ENCODE results near the gene OMP.

The OMP gene

DNA sequence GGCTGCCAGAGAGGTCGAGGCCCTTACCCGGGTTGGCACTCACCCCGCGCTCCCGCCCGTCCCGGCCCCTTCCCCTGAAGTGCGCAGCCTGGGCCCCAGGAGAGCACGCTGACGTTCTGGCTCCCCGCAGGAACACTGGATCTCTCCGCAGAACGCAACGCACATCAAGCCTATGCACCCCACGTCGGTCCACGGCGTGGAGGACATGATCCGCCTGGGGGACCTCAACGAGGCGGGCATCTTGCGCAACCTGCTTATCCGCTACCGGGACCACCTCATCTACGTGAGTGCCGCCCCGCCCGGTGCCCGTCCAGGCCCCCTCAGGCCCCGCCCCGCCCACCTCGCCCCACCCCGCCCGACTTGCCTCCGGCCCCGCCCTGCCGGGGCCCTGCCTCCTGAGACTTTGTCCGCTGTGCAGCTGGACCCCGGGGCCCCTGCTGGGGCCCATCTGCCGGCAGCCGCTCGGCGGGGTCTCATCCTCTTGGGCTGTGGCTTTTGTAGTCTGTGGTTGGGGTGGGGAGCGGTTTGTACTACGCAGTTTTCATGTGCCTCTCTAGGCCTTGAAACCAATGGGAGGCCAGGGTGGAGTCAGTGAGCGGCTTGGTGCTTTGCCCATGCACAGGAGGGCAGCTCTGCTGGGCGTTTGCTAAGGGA is 45.2 kb downstream of the OMP start:
- H3K27ac ChIP-seq: no peak overlapping the region
- no peak for TF ChIP-seq ZFX (IDR thresholded peaks at IDR 0.05; ENCODE audit: borderline replicate concordance)
- TF ChIP-seq, protein P1, sequence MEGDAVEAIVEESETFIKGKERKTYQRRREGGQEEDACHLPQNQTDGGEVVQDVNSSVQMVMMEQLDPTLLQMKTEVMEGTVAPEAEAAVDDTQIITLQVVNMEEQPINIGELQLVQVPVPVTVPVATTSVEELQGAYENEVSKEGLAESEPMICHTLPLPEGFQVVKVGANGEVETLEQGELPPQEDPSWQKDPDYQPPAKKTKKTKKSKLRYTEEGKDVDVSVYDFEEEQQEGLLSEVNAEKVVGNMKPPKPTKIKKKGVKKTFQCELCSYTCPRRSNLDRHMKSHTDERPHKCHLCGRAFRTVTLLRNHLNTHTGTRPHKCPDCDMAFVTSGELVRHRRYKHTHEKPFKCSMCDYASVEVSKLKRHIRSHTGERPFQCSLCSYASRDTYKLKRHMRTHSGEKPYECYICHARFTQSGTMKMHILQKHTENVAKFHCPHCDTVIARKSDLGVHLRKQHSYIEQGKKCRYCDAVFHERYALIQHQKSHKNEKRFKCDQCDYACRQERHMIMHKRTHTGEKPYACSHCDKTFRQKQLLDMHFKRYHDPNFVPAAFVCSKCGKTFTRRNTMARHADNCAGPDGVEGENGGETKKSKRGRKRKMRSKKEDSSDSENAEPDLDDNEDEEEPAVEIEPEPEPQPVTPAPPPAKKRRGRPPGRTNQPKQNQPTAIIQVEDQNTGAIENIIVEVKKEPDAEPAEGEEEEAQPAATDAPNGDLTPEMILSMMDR (IDR thresholded peaks at IDR 0.05): no peak

DNA sequence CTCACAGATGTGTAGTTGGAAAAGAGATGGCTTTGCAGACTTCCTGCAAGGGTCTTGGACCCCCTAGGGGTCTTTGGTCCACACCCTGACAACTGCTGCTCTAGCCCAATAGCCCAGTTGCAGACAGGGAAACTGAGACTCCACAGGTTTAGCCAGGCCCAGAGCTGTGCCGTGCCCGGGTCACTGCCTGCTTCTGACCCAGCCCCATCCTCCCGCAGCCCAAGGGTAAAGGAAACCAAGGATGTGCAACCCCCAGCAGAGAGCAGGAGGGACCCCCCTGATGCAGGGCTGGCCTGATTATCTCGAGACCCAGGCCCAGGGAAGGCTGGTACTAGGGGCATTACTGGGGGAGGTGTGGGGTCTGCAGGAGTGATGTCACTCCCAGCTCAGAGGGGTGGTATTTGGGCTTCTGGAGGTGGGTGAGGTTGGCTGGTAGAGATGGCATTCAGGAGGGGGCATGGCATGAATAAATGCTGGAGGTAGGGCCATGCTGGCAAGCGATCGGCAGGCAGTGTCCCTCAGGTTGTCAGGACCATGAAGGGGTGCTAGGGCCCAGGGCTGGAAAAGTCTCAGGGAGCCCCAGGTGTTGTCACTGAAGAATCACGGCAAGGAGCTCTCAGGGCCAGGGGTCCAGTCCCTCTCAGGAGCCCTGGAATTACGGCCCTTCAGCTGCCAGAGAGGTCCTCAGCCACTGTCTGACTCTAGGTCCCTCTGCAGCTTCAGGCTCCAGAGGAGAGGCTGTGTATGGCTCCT is 46.5 kb downstream of the OMP start:
- H3K27ac ChIP-seq: no peak overlapping the region
- no peak for TF ChIP-seq ZFX (IDR thresholded peaks at IDR 0.05; ENCODE audit: borderline replicate concordance)
- TF ChIP-seq, protein P1 (IDR thresholded peaks at IDR 0.05): no peak

DNA sequence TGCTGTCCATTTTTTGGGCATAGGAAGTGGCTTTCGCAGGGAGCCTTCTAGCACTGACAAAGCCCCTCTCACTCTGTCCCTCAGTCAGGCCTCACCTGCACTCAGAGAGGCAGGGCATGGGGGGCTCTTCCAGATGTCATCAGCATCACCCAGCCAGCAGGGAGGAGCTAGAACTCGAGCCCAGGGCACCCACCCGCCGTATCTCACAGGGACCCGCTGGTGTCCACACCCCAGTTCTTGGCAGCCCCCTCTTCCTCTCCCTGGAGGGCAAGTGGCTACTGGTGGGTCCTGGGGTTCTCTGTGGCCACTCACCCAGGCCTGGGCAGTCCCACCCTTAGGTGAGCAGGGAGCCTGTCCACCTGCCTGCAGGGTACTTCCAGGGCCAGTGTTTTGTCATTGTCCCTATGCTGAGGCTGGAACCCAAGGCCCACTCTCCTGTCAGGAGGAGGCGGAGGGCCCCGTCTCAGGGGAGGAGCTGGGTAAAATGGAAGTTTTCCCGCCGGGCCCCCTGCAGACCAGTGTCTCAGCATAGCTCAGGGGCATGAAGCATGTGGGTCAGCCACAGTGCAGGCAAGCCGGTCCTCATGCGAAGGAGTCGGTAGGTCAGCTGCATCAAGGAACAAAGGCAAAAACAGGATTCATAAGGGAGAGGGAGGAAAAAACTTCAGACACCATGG is 47.2 kb downstream of the OMP start:
- no peak for TF ChIP-seq ZFX (IDR thresholded peaks at IDR 0.05; ENCODE audit: borderline replicate concordance)
- TF ChIP-seq, protein P1 (IDR thresholded peaks at IDR 0.05): no peak
- H3K27ac ChIP-seq: no peak overlapping the region

DNA sequence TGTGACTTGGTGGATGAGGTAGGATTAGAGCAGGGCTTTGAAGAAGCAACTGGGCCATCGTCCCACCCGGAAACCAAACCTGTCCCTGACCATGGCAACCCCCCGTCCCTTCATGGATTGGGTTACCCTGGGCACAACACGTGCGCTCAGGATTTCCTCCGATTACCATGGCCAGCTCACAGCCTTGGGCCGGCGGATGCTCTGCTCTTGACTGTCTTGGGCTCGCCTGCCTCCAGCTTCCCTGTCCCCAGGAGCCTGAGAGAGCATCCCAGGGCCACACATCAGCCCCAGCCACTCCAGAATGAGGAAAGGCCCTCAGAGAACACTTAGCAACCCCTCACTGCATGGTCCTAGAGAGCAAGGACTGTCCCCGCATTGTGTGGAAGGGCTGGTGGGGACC is 48.2 kb downstream of the OMP start:
- no peak overlapping the region for H3K27ac ChIP-seq
- no peak for TF ChIP-seq ZFX (IDR thresholded peaks at IDR 0.05; ENCODE audit: borderline replicate concordance)
- TF ChIP-seq, protein P1 (IDR thresholded peaks at IDR 0.05): no peak

DNA sequence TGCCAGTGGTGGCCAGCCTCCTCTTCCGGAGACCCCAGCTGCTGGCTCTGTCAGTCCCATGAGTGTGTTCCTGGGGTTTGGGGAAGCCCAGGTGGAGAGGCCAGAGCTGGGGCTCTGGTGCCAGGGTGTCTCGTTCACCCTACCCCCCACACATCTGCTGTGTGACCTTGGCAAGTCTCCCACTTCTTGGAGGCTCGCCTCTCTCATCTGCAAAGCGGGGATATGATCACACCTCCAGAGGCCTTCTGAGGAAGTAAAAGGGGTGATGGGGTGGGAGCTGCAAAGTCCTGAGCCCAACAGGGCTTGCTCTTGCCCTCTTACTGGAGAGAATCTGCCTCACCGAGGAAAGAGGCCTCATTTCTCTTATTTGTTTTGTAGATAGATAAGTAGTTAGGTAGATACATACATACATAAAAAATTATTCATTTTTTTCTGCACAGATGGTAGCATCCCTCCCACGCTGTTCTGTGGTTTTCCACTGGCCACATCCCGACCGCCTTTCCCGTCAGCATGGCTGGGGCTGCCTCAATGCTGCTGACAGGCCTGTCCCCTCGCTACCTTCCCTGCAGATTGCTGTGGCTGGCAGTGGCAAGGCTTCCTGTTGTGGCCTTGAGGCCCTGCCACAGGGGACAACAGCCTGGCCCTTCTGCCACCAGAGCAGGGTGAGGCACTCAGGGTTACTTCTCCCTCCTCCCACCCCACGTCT is 49.3 kb downstream of the OMP start:
- no peak for TF ChIP-seq ZFX (IDR thresholded peaks at IDR 0.05; ENCODE audit: borderline replicate concordance)
- TF ChIP-seq, protein P1 (IDR thresholded peaks at IDR 0.05): no peak
- no peak overlapping the region for H3K27ac ChIP-seq

DNA sequence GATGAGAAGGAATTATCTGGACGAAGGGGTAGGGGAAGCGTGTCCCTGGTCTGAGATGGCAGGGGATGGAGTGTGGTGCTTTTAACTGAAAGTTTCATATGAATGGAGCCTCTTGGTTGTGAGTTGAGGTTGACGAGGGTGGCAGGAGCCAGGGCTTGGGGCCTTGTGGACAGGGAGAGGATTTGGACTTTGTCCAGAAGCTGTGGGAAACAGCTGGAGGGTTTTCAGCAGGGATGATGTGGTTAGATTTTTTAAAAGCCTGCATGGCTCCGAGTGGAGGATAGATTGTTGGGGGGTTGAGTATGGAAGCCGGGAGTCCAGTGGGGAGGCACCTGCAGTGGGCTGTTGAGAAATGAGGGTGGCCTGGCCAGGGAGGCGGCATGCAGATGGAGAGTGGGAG is 50.2 kb downstream of the OMP start:
- H3K27ac ChIP-seq: no peak overlapping the region
- TF ChIP-seq ZFX (IDR thresholded peaks at IDR 0.05; ENCODE audit: borderline replicate concordance): no peak

Measured in 22Rv1 (cell line).